ENCODE data around the gene NCKAP5. TPM values are rescaled to one million over a fixed set of nuclear protein-coding genes. Genes with fewer than 3 reads are reported as not detected.

Gene NCKAP5
- total RNA-seq, 1 donor from 2014 or later: 2.7 TPM

DNA sequence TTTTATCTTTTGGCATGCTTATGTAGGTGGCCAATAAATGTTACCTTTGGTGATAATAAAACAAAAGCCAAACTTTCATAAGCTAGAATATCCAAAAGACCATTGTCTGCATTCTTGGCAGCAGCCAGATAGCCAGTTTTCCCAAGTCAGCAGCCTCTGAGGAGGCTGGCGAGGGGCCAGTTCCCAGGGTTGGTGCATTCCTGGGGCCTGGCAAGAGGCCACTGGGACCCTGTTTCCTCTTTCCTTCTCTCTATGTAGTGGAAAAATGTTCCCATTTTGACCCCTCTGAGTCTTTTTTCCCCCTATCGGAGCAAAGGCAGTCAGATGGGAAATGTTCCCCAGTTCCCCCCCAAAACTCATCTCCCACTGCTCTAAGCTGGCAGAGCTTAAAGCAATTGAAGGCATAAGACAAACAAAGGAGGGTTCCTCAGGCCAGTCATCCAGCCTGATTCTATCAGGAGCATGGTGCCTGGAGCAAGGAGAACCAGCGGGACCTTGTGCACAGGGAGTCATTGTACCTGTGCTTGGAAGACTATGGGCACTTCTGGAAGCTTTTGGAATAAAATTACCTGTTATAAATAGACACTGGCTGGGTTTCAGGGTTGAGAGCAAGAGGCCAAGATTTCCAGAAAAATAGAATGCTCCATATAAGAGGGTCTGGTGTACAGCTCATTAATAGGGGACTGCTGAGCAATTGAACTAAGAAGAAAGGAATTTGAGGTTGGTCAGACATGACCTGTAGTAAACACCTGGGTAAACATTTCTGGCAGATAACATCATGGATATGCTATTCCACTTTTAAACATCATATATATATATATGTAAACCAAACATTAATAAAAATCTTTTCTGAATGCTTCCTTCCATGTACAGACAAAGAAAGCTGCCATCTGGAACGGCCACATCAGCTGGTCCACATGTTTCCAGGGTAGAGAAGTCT lies 63.4 kb downstream of the NCKAP5 start:
- H3K9ac ChIP-seq (ENCODE audit: low read length): peak overlapping the region; percentile 31
- no peaks in the 10 kb centered on the region for H3K36me3 Mint-ChIP-seq (ENCODE audit: low read depth, unreplicated experiment)
- no peaks in the 10 kb centered on the region for H3K9me3 Mint-ChIP-seq (ENCODE audit: unreplicated experiment)
- H3K4me3 Mint-ChIP-seq (ENCODE audit: unreplicated experiment): no peak overlapping the region
- peak overlapping the region; percentile 53 for H3K4me2 ChIP-seq (ENCODE audit: low read length)
- H3K79me2 ChIP-seq (ENCODE audit: insufficient read depth, low read length): no peaks in the 10 kb centered on the region
- H3K4me1 ChIP-seq (ENCODE audit: insufficient read depth, low read length): peaks cover 13% of the 10 kb centered on the region
- no peak overlapping the region for H2AFZ ChIP-seq (ENCODE audit: low read depth, low read length)
- H3K4me1 Mint-ChIP-seq (ENCODE audit: low read depth, unreplicated experiment): peaks cover 8% of the 10 kb centered on the region
- no peak overlapping the region for H3K4me3 ChIP-seq (ENCODE audit: insufficient read depth, low read depth, low read length)
- no peaks in the 10 kb centered on the region for H4K20me1 ChIP-seq (ENCODE audit: insufficient read depth, low read length)
- H3K27ac Mint-ChIP-seq (ENCODE audit: unreplicated experiment): peak overlapping the region; percentile 67
- H3K27me3 ChIP-seq (ENCODE audit: insufficient read depth, low read length): no peaks in the 10 kb centered on the region
- peak overlapping the region; percentile 61 for H3K27ac ChIP-seq (ENCODE audit: low read depth, low read length)
- FAIRE-seq (no peak), DNase-seq (ENCODE audit: low read depth) (peak; percentile 76)
- no peaks in the 10 kb centered on the region for H3K36me3 ChIP-seq (ENCODE audit: insufficient read depth, low read length)
- H3K9me3 ChIP-seq (ENCODE audit: insufficient read depth, low read depth, low read length): no peaks in the 10 kb centered on the region
- H3K27me3 Mint-ChIP-seq (ENCODE audit: low read depth, unreplicated experiment): no peaks in the 10 kb centered on the region
- TF ChIP-seq EZH2 (IDR thresholded peaks at IDR 0.05; ENCODE audit: insufficient read depth, low read length): no peak
- TF ChIP-seq, protein P1, sequence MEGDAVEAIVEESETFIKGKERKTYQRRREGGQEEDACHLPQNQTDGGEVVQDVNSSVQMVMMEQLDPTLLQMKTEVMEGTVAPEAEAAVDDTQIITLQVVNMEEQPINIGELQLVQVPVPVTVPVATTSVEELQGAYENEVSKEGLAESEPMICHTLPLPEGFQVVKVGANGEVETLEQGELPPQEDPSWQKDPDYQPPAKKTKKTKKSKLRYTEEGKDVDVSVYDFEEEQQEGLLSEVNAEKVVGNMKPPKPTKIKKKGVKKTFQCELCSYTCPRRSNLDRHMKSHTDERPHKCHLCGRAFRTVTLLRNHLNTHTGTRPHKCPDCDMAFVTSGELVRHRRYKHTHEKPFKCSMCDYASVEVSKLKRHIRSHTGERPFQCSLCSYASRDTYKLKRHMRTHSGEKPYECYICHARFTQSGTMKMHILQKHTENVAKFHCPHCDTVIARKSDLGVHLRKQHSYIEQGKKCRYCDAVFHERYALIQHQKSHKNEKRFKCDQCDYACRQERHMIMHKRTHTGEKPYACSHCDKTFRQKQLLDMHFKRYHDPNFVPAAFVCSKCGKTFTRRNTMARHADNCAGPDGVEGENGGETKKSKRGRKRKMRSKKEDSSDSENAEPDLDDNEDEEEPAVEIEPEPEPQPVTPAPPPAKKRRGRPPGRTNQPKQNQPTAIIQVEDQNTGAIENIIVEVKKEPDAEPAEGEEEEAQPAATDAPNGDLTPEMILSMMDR (IDR thresholded peaks at IDR 0.05; ENCODE audit: insufficient read depth, low read depth, low read length): no peak

DNA sequence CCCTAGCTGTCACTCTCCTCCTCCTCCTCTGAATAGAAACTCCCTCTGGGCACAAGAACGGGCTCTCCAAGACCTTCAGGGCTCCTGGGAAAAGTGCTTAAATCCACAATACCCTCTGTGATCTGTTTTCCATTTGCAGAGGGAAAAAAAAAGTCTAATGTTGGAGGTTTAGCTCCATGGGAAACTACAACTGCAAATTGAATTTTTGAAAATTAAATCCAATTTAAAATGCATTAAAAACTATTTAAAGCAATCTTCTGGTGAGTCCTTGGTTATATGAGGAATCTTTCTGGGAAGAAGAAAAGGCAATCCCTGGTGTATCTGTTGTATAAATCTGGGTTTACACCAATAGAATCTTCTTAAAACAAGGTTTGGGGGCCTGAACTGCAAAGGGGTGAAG lies 64.3 kb downstream of the NCKAP5 start:
- Mint-ChIP-seq H3K4me1 (ENCODE audit: low read depth, unreplicated experiment) (peaks cover 8% of the 10 kb centered on the region), H3K27me3 (ENCODE audit: low read depth, unreplicated experiment) (no peaks in the 10 kb centered on the region), H3K4me3 (ENCODE audit: unreplicated experiment) (no peak overlapping the region), H3K9me3 (ENCODE audit: unreplicated experiment) (no peaks in the 10 kb centered on the region), H3K27ac (ENCODE audit: unreplicated experiment) (no peak overlapping the region), H3K36me3 (ENCODE audit: low read depth, unreplicated experiment) (no peaks in the 10 kb centered on the region)
- Histone ChIP-seq H4K20me1 (ENCODE audit: insufficient read depth, low read length) (no peaks in the 10 kb centered on the region), H3K4me2 (ENCODE audit: low read length) (no peak overlapping the region), H3K79me2 (ENCODE audit: insufficient read depth, low read length) (no peaks in the 10 kb centered on the region), H3K27ac (ENCODE audit: low read depth, low read length) (no peak overlapping the region), H3K36me3 (ENCODE audit: insufficient read depth, low read length) (no peaks in the 10 kb centered on the region), H3K9ac (ENCODE audit: low read length) (no peak overlapping the region), H2AFZ (ENCODE audit: low read depth, low read length) (no peak overlapping the region), H3K27me3 (ENCODE audit: insufficient read depth, low read length) (no peaks in the 10 kb centered on the region), H3K4me3 (ENCODE audit: insufficient read depth, low read depth, low read length) (no peak overlapping the region), H3K9me3 (ENCODE audit: insufficient read depth, low read depth, low read length) (no peaks in the 10 kb centered on the region), H3K4me1 (ENCODE audit: insufficient read depth, low read length) (peaks cover 13% of the 10 kb centered on the region)
- FAIRE-seq (no peak), DNase-seq (ENCODE audit: low read depth) (no peak)
- TF ChIP-seq, protein P1 (IDR thresholded peaks at IDR 0.05; ENCODE audit: insufficient read depth, low read depth, low read length): no peak
- no peak for TF ChIP-seq EZH2 (IDR thresholded peaks at IDR 0.05; ENCODE audit: insufficient read depth, low read length)

DNA sequence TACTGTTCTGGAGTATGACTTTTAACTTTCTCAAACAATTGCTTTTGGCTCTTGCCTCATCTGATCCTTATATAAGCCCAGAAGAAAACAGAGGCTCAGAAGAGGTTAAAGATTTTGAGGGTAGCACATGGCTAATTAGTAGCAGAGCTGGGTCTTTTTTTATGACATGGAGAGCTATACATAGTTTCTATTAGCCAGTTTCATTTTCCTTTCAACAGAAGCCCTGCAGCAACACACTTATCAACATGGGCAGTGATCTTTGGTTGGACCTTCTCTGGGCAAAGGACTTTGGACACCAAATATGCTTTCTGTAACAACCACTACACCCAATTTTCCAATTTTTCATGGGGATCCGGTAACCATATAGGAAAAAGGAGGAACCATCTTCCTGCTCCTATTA lies 64.9 kb downstream of the NCKAP5 start:
- Mint-ChIP-seq H3K27me3 (ENCODE audit: low read depth, unreplicated experiment) (no peaks in the 10 kb centered on the region), H3K9me3 (ENCODE audit: unreplicated experiment) (no peaks in the 10 kb centered on the region), H3K4me1 (ENCODE audit: low read depth, unreplicated experiment) (peaks cover 8% of the 10 kb centered on the region), H3K27ac (ENCODE audit: unreplicated experiment) (no peak overlapping the region), H3K36me3 (ENCODE audit: low read depth, unreplicated experiment) (no peaks in the 10 kb centered on the region), H3K4me3 (ENCODE audit: unreplicated experiment) (no peak overlapping the region)
- FAIRE-seq (no peak), DNase-seq (ENCODE audit: low read depth) (no peak)
- no peak overlapping the region for H2AFZ ChIP-seq (ENCODE audit: low read depth, low read length)
- H3K4me1 ChIP-seq (ENCODE audit: insufficient read depth, low read length): peaks cover 13% of the 10 kb centered on the region
- no peaks in the 10 kb centered on the region for H4K20me1 ChIP-seq (ENCODE audit: insufficient read depth, low read length)
- no peaks in the 10 kb centered on the region for H3K79me2 ChIP-seq (ENCODE audit: insufficient read depth, low read length)
- H3K4me2 ChIP-seq (ENCODE audit: low read length): no peak overlapping the region
- TF ChIP-seq, protein P1 (IDR thresholded peaks at IDR 0.05; ENCODE audit: insufficient read depth, low read depth, low read length): no peak
- TF ChIP-seq EZH2 (IDR thresholded peaks at IDR 0.05; ENCODE audit: insufficient read depth, low read length): no peak
- H3K36me3 ChIP-seq (ENCODE audit: insufficient read depth, low read length): no peaks in the 10 kb centered on the region
- no peaks in the 10 kb centered on the region for H3K27me3 ChIP-seq (ENCODE audit: insufficient read depth, low read length)
- no peak overlapping the region for H3K9ac ChIP-seq (ENCODE audit: low read length)
- H3K27ac ChIP-seq (ENCODE audit: low read depth, low read length): no peak overlapping the region
- H3K4me3 ChIP-seq (ENCODE audit: insufficient read depth, low read depth, low read length): no peak overlapping the region
- H3K9me3 ChIP-seq (ENCODE audit: insufficient read depth, low read depth, low read length): no peaks in the 10 kb centered on the region
